Large intestine (tissue), 1 donor: ENCODE results near the gene CYFIP1. TPM values are rescaled to one million over a fixed set of nuclear protein-coding genes. Genes with fewer than 3 reads are reported as not detected.

Experiments
- polyA plus RNA-seq: library from polyadenylated mRNA; unstranded; fragments of 120-200 nt; gene quantifications from one replicate; pipeline ENCODE4 v1.2.1, GENCODE V29; 2013

The CYFIP1 gene
- polyA plus RNA-seq, 1 donor, result 96.7 TPM

Other genes with a start within 250 kb of the CYFIP1 start
- 15.5 TPM for gene NIPA1, start 193.7 kb downstream of the CYFIP1 start, polyA plus RNA-seq
- gene NIPA2, start 141.7 kb downstream of the CYFIP1 start, polyA plus RNA-seq, result 40.7 TPM
- gene TUBGCP5, start 59.2 kb upstream of the CYFIP1 start, polyA plus RNA-seq, result 19.5 TPM
- not detected for gene GOLGA6L1, start 156.5 kb upstream of the CYFIP1 start, polyA plus RNA-seq